ENCODE results near the gene RNF151.

The RNF151 gene

DNA sequence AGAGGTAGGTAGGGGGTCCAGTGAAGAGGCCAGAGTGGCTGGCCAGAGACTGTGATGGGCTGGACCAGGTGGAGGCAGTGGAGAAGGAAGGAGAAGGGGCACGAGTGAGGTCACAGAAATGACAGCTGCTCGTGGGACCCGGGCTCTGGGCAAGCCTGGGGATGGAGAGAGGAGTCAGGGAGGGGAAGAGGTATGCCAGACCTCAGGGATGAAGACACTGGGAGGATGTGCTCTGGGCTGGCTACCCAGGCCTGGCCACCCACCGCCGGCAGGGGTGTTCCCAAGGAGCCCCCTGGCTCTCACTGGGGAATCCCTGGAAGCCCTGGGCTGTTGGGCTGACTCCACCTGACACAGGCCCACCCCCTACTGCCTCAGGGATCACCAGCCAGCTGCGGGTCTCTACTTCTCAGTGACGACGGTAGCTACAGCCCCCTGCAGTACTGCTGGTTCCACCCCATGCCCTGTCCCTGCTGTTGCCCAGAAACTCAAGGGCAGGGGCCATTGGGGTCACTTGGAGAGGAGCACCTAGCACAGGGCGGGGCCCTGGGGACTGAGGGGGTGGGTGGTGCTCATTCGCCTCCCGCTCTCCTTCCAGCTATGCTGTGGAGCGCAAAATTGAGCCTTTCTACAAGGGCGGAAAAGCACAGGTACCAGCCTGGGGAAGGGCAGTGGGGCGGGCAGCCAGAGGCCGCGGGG, 7.0 kb downstream of the RNF151 start:
- Mint-ChIP-seq H3K27ac (peak overlapping the region in 1 of 2 donors; percentile 98), H3K27me3 (no peaks in the 10 kb centered on the region), H3K4me1 (ENCODE audit: low read depth in 2 of 2) (peaks cover 19 to 20% of the 10 kb centered on the region in 2 donors), H3K4me3 (peak overlapping the region; percentile 4 to 98), H3K9me3 (no peaks in the 10 kb centered on the region), H3K36me3 (ENCODE audit: insufficient read depth) (peaks cover 28% of the 10 kb centered on the region)
- ATAC-seq (replicated peaks) (no peak), DNase-seq (no peak)

DNA sequence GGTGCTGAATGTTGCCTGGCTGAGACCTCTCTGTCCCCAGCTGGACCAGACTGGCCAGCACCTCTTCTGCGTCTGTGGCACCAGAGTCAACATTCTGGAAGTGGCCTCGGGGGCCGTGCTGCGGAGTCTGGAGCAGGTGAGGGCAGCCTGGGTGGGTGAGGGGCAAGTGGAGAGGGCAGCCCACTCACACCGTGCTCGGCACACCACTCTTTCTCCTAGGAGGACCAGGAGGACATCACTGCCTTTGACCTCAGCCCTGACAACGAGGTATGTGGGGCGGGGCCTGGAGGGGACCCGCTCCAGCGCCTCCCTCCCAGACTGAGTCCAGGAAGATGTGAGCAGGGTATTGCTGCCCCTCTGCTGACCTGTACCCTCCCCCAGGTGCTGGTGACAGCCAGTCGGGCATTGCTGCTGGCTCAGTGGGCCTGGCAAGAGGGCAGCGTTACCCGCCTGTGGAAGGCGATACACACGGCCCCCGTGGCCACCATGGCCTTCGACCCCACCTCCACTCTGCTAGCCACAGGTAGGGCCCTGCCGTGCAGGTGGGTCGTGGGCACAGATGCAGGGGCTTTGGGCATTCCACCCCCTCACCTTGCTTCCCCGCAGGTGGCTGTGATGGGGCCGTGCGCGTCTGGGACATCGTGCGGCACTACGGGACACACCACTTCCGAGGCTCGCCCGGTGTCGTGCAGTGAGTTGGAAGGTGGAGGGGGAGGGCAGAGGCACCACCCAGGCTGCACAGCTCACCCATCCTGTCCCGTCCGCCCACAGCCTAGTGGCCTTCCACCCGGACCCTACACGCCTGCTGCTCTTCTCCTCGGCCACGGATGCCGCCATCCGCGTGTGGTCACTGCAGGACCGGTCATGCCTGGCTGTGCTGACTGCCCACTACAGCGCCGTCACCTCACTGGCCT, 7.8 kb downstream of the RNF151 start:
- H3K27ac Mint-ChIP-seq, result no peak overlapping the region
- H3K36me3 Mint-ChIP-seq (ENCODE audit: insufficient read depth), result peaks cover 29% of the 10 kb centered on the region
- no peaks in the 10 kb centered on the region for H3K9me3 Mint-ChIP-seq
- peaks cover 19 to 20% of the 10 kb centered on the region in 2 donors for H3K4me1 Mint-ChIP-seq (ENCODE audit: low read depth in 2 of 2)
- ATAC-seq (replicated peaks) (no peak), DNase-seq (no peak)
- peak overlapping the region; percentile 23 to 40 for H3K4me3 Mint-ChIP-seq
- no peaks in the 10 kb centered on the region for H3K27me3 Mint-ChIP-seq

DNA sequence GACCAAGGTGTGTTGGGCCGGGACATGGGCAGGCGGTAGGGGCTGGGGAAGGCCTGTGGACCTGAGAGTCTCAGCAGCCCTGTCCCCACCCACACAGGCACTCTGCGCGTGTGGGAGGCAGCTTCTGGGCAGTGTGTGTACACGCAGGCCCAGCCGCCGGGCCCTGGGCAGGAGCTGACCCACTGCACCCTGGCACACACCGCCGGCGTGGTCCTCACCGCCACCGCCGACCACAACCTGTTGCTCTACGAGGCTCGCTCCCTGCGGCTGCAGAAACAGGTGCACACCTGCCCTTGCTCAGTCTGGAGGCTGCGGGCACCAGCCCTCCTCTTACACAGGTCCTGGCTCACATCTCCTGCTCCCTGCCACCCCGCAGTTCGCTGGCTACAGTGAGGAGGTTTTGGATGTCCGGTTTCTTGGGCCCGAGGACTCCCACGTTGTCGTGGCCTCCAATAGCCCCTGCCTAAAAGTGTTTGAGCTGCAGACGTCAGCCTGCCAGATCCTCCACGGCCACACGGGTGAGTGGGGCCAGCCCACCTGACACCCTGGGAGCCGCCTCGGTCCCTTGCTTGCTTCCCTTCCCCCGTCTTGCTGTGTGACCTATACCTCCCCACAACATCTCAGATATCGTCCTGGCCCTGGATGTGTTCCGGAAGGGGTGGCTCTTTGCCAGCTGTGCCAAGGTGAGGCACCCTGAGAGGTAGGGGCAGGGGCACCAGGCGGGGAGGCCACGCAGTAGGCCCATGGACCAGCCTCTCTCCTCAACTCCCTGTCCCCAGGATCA, 9.0 kb downstream of the RNF151 start:
- peaks cover 30% of the 10 kb centered on the region for H3K36me3 Mint-ChIP-seq (ENCODE audit: insufficient read depth)

DNA sequence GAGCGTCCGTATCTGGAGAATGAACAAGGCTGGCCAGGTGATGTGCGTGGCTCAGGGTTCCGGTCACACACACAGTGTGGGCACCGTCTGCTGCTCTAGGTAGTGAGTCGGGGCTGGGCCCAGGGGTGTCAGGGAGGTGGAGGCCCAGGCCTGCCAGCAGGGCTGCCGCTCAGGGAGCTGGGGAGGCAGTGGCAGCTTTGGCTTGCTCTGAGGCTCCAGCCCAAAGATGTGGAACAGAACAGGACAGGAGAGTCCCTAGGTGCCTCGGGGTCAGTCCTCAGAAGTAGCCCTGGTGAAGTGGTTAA, 9.5 kb downstream of the RNF151 start:
- peaks cover 15 to 19% of the 10 kb centered on the region in 2 donors for H3K4me1 Mint-ChIP-seq (ENCODE audit: low read depth in 2 of 2)
- DNase-seq, result no peak
- H3K27me3 Mint-ChIP-seq, result peaks cover 0 to 12% of the 10 kb centered on the region in 2 donors
- H3K9me3 Mint-ChIP-seq, result no peaks in the 10 kb centered on the region
- H3K4me3 Mint-ChIP-seq, result no peak overlapping the region
- peaks cover 30% of the 10 kb centered on the region for H3K36me3 Mint-ChIP-seq (ENCODE audit: insufficient read depth)
- no peak overlapping the region for H3K27ac Mint-ChIP-seq
- ATAC-seq (replicated peaks), result no peak

More for the DNA sequence above, 9.0 kb downstream of the RNF151 start:
- Mint-ChIP-seq H3K27ac (no peak overlapping the region), H3K4me3 (no peak overlapping the region), H3K9me3 (no peaks in the 10 kb centered on the region), H3K4me1 (ENCODE audit: low read depth in 2 of 2) (peaks cover 19 to 20% of the 10 kb centered on the region in 2 donors), H3K27me3 (peaks cover 0 to 7% of the 10 kb centered on the region in 2 donors)
- DNase-seq (no peak), ATAC-seq (replicated peaks) (no peak)

GRCh38 chr16:1976951-1977874, 10.6 kb downstream of the RNF151 start:
- peaks cover 0 to 23% of the 10 kb centered on the region in 2 donors for H3K27me3 Mint-ChIP-seq
- DNase-seq (no peak), ATAC-seq (replicated peaks) (no peak)
- peaks cover 5 to 10% of the 10 kb centered on the region in 2 donors for H3K4me1 Mint-ChIP-seq (ENCODE audit: low read depth in 2 of 2)
- no peaks in the 10 kb centered on the region for H3K9me3 Mint-ChIP-seq
- H3K27ac Mint-ChIP-seq, result no peak overlapping the region
- no peak overlapping the region for H3K4me3 Mint-ChIP-seq
- H3K36me3 Mint-ChIP-seq (ENCODE audit: insufficient read depth), result peaks cover 27% of the 10 kb centered on the region

DNA sequence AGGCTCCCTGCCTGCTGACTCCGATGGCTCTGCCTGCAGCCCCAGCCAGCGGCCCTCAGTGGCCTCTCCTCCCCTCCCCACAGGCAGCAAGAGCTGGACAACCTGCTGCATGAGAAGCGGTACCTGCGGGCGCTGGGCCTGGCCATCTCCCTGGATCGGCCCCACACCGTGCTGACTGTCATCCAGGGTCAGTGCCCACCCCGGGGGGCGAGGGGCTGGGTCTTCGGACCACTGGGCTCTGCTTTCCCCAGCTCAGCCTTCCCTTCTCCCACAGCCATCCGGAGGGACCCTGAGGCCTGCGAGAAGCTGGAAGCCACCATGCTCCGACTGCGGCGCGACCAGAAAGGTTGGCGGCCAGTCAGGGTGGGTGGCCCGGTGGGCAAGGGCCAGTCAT, 11.2 kb downstream of the RNF151 start:
- Mint-ChIP-seq H3K9me3 (no peaks in the 10 kb centered on the region), H3K4me1 (ENCODE audit: low read depth in 2 of 2) (peaks cover 2 to 8% of the 10 kb centered on the region in 2 donors)

GRCh38 chr16:1978476-1979120, 11.9 kb downstream of the RNF151 start:
- Mint-ChIP-seq H3K36me3 (ENCODE audit: insufficient read depth) (peaks cover 27% of the 10 kb centered on the region), H3K4me3 (no peak overlapping the region), H3K4me1 (ENCODE audit: low read depth in 2 of 2) (peaks cover 0 to 11% of the 10 kb centered on the region in 2 donors), H3K27ac (no peak overlapping the region), H3K27me3 (peaks cover 0 to 34% of the 10 kb centered on the region in 2 donors), H3K9me3 (no peaks in the 10 kb centered on the region)
- DNase-seq (no peak), ATAC-seq (replicated peaks) (no peak)

More for the DNA sequence above, 11.2 kb downstream of the RNF151 start:
- Mint-ChIP-seq H3K4me3 (no peak overlapping the region), H3K36me3 (ENCODE audit: insufficient read depth) (peaks cover 27% of the 10 kb centered on the region), H3K27ac (no peak overlapping the region), H3K27me3 (peaks cover 0 to 30% of the 10 kb centered on the region in 2 donors)
- ATAC-seq (replicated peaks) (no peak), DNase-seq (no peak)

GRCh38 chr16:1979271-1980029, 12.8 kb downstream of the RNF151 start:
- Mint-ChIP-seq H3K36me3 (ENCODE audit: insufficient read depth) (peaks cover 29% of the 10 kb centered on the region), H3K4me1 (ENCODE audit: low read depth in 2 of 2) (peaks cover 0 to 11% of the 10 kb centered on the region in 2 donors), H3K27ac (no peak overlapping the region), H3K4me3 (no peak overlapping the region), H3K27me3 (peaks cover 0 to 34% of the 10 kb centered on the region in 2 donors), H3K9me3 (no peaks in the 10 kb centered on the region)
- no peak for ATAC-seq (replicated peaks)
- no peak for DNase-seq

GRCh38 chr16:1980030-1980769, 13.5 kb downstream of the RNF151 start:
- peaks cover 23% of the 10 kb centered on the region for H3K36me3 Mint-ChIP-seq (ENCODE audit: insufficient read depth)
- peaks cover 0 to 34% of the 10 kb centered on the region in 2 donors for H3K27me3 Mint-ChIP-seq
- H3K4me1 Mint-ChIP-seq (ENCODE audit: low read depth in 2 of 2), result peaks cover 4 to 14% of the 10 kb centered on the region in 2 donors
- ATAC-seq (replicated peaks) (no peak), DNase-seq (no peak)
- H3K27ac Mint-ChIP-seq, result peak overlapping the region in 1 of 2 donors; percentile 12
- no peak overlapping the region for H3K4me3 Mint-ChIP-seq
- H3K9me3 Mint-ChIP-seq, result no peaks in the 10 kb centered on the region

DNA sequence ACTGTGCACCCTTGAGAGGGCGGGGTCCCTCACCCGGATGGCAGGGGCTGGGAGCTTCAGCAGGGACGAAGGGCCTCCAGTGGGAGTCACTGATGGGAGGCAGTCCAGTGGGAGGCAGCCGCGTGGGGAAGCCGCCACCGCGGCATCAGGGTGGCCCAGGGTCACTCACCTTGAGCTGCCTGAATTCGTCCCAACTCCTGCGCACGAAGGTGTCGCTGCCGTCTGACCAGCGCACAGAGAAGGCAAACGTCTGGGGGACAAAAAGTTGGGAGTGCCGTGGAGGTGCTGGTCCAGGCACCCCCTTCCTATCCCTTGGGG, 14.1 kb downstream of the RNF151 start:
- Mint-ChIP-seq H3K4me3 (no peak overlapping the region), H3K27me3 (peaks cover 0 to 34% of the 10 kb centered on the region in 2 donors), H3K4me1 (ENCODE audit: low read depth in 2 of 2) (peaks cover 4 to 14% of the 10 kb centered on the region in 2 donors), H3K27ac (peak overlapping the region in 1 of 2 donors; percentile 12), H3K9me3 (no peaks in the 10 kb centered on the region), H3K36me3 (ENCODE audit: insufficient read depth) (peaks cover 23% of the 10 kb centered on the region)
- no peak for DNase-seq
- no peak for ATAC-seq (replicated peaks)

DNA sequence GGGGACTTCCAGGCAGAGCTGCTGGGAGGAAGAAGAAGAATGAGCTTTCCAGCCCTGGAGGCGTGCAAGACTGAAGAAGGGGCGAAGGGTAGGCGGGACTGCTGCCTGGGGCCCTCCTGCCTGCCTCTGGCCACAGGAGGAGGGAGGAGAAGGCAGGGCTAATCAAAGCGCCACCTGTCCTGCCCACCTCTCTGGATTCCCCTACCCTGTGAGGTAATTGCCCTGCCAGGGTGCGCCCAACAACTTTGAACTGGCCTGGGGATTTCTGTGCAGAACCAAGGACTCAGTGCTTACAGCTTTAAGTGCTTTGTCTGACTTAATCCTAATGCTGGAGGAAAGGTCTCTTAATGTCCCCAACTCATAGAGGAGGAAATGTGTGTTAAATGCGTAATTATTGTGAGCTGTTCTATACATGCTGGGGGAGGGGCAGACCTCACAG, 14.8 kb downstream of the RNF151 start, which contains the start of gene NOXO1:
Gene NOXO1 (minus strand): TSS at position 72 of the 439 bp plus-strand sequence. CDS start 290 bp downstream, outside the sequence.
- DNase-seq, result no peak
- Mint-ChIP-seq H3K4me1 (ENCODE audit: low read depth in 2 of 2) (peaks cover 4 to 14% of the 10 kb centered on the region in 2 donors), H3K4me3 (peak within 1 kb of the TSS in 1 of 2 donors; percentile 75), H3K27me3 (peaks cover 0 to 34% of the 10 kb centered on the region in 2 donors), H3K9me3 (no peaks in the 10 kb centered on the region), H3K36me3 (ENCODE audit: insufficient read depth) (peaks cover 23% of the 10 kb centered on the region), H3K27ac (peak within 1 kb of the TSS in 1 of 2 donors; percentile 12)
- no peak for ATAC-seq (replicated peaks)

Measured in effector memory CD8-positive, alpha-beta T cell (primary cell).